Activated CD8-positive, alpha-beta memory T cell treated with anti-CD3 and anti-CD28 coated beads for 48 hours (primary cell): ENCODE measurements around the gene SLC9A6.
"Not testable (repeated sequence)": the region's sequence is repeated elsewhere in the genome, so short reads cannot be mapped to it uniquely, and the experiment has no call there.

Experiments
- DNase-seq, 3 experiments: peaks; one replicate each; pipeline ENCODE4 v3.0.0-alpha.2; 2020; ENCODE audit warnings: low read depth in 2 of 3, low spot score in 2 of 3

The SLC9A6 gene

DNA sequence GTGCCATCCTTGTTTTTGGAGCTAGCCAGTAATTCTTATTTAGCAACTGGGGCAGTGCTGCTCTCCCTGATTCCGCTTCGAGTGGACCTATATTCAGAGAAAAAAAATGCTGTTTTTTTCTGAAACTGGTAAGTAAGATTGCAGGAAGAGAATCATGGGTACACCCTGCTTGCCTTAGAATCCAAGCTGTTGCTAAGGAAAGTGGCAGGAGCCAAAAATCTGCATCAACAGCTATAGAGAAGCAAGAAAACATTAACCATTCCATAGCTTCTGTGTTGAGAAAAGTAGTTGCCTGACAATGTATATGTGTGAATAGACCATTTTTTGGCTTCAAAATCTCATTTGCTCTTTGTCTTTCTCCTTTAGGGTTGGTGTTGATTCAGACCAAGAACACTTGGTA is 44.5 kb downstream of the SLC9A6 start:
- no peak for DNase-seq

DNA sequence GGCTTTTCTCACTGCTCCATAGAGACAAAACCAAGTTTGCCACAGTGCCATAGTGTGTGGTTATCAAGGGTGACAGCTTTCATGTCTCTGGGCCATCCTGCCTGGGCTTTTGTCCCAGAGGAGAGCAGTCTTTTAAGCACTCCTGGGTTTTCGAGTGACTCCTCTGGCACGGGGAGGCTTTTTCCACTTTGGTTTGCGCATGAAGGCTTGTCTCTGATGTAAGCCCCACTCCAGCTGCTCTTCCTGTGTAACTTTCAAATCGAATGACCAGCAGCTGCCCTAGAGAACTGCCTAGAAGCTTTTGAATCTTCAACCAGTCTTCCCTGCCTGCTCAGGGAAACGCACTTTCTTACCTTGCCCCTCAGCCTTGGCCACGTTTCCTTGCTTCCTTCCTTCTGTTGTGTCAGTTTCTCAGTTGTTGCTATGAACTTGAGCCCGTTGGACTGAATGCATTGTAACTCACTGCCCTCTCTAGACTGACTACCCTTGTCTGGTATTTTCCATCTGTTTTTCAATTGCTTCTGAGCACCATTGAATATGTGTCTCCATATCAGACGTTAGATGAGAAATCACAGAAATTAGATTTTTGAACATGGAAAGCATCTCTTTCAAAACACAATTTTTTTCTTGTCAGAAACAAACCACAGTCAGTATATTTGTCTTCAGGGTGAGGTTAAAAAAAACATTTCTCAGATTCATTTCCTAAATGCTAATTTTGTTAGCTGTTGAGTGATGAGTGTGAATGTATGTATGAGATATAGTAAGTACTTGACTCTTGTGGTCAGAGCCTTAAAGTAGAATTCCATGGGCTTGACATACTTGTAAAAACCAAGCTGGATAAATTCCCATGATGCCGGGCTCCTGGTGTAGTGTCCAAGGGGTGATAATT is 45.3 kb downstream of the SLC9A6 start:
- DNase-seq = no peak

DNA sequence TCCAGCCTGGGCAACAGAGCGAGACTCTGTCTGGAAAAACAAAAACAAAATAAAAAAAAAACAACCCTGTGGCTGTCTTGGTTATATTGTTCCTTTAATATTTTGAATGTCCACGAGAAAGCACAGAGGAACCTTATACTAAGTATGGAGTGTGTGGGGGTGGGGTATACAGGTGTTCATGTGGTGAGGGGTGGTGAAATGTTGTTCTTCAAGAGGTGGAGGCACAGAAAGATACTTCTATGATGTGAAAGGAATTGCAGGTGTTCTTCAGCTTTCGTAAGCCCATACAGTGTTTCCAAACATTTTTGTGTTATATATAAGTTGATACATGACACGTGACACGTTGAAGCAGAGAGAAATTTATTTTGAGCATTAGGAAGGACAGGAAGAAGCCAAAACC is 46.4 kb downstream of the SLC9A6 start:
- no peak for DNase-seq

DNA sequence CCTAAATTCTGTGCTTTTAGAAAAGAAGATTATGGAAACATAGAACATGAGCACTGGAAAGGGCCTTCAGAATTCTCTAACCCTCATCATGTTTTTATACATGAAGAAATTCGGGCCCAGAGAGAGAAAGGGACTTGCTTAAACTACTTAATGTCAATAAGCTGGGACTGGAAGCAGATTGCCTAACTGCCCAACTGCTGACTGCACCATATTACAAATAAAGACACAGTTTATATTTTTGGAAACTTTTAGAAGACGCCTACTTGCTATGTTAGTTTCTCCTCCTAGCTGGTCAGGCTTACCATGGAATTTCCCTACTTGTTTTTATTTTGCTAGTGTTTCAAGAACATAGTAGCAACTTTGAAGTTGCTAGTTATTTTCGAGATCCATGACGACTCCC is 47.1 kb downstream of the SLC9A6 start:
- no peak for DNase-seq

DNA sequence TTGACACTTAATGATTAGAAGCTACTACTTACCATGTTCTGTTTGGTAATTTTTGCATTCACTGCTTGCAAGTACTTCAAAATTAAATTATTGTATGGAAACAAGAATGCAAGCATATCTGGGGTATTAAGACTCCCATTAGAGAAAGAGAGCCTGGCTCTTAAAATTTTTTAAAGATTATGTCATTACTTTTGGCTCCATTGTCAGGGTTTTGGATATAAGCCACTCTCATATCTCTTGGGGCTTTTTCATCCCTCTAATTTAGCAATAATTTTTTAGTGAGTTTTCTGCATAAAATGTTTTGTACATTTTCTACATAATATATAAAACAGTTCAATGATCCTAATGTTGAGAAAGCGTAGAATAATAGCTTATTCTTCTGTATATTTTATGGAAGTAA is 49.4 kb downstream of the SLC9A6 start:
- DNase-seq = no peak

DNA sequence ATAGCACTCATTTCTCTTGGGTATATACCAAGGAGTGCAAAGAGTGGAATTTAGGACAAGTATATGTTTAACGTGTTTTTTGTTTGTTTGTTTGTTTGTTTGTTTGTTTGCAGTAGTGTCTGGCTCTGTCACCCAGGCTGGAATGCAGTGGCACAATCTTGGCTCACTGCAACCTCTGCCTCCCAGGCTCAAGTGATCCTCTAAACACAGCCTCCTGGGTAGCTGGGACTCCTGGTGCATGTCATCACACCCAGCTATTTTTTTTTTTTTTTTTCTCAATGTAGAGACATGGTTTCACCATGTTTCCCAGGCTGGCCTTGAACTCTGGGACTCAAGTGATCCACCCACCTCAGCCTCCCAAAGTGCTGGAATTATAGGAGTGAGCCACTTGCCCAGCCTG is 50.4 kb downstream of the SLC9A6 start:
- no peak for DNase-seq

DNA sequence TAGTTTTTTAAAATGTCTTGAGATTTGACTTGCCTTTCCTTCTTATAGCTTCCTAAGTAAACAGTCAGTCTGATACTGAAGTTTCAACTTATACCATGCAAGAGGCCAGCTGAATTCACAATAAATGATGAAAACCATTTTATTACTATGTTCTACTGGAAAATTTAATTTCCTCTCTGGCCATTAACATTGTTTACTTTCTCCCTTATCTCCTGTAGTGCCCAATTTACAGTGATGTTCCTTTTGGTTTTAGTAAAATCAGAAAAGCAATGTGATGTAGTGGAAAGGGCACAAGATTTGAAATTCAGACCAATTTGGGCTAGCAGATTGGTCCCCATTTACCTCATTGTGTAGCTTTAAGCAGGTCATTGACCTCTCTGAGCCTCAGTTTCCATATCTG is 54.2 kb downstream of the SLC9A6 start:
- DNase-seq = no peak

DNA sequence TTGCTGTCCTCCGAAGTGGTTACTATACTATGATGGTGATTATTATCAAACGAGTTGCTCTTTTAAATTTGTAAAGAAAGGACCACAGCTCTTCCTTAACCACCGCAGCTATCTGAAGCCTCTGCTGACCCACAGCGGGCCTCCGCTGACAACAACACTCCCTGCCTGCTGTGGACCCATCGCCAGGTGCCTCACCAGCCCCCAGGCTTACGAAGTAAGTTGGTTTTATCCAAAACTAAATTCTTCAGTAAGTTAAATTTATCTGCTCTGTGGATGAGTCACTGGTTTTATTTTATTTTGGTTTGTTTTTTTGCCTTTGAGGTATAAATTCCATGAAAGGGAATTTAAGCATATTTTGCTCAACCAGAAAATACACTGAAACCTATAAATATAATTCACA is 54.7 kb downstream of the SLC9A6 start:
- no peak for DNase-seq

DNA sequence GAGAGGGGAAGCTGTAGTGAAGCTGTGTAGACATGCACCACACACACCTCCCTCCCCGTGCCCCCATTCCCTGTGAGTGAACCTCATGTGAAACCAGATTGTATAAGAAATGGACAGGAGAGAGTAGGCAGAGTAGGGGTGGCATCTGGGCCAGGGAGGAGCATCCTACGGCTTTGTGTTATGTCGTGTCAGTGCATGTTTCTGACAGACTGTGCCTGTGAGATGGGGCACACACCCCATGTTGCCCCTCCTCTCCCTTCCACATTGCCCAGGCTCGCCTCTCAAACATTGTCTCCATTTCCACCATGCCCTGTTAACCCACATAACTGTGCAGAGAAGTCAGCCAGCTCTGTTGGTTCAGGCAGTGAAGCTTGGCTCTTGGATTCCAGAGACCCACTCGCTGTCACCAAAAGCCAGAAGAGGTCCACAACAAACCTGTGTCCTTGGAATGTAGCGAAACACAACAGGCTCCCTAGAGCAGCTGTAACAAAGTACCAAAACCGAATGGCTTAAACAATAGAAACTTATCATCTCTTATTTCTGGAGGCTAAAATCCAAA is 56.1 kb downstream of the SLC9A6 start:
- DNase-seq = no peak

DNA sequence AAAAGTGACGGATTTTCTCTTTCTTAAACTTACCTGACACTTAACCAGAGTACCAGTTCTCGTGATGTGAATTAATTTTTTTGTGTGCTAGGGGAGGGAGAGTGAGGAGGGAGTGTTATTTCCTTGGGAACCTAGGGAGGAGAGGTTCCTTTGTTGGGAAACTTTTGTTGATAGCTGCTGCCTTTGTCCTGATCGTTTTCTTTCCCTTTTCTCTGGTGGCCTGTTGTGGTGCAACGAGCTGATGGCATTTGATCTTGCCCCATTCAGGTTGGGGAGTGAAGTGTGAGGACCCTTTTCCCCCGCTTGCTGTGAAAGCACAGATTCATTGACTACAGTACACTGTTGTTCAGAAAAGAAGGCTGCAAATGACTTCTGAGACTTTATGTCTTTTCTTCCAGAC is 59.8 kb downstream of the SLC9A6 start:
- no peak for DNase-seq

DNA sequence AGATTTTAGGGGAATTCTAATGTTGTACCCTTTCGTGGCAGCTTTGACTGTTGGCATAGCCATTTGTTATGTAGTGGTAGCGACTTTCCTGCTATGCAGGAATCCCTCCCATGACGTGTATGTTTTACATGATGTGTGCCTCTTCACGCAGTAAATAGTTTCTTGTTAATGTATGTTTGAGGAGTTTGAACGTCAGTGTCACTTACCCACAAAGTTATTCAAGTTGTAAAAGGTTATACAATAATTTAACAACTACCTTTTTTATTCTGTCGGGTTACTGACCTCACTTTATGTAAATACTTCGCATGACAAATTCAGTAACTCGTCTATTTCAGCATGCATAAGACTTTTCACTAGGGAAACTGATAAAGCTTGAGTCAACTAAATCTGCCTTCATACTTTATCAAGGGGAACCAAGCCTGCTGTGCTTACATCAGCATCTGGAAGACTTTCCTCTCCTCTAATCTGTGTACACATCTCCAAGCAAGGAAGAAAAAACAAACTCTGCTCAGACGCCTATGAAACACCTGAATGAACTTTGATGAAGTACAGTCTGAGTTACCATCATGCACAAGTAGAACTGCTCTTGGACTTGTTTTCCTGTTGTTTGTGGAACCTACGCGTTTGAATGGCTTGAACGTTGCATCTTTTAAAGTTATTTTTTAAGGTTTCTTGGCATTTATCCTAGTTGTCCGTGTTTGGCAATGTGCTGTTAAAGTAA is 61.2 kb downstream of the SLC9A6 start:
- DNase-seq = no peak

DNA sequence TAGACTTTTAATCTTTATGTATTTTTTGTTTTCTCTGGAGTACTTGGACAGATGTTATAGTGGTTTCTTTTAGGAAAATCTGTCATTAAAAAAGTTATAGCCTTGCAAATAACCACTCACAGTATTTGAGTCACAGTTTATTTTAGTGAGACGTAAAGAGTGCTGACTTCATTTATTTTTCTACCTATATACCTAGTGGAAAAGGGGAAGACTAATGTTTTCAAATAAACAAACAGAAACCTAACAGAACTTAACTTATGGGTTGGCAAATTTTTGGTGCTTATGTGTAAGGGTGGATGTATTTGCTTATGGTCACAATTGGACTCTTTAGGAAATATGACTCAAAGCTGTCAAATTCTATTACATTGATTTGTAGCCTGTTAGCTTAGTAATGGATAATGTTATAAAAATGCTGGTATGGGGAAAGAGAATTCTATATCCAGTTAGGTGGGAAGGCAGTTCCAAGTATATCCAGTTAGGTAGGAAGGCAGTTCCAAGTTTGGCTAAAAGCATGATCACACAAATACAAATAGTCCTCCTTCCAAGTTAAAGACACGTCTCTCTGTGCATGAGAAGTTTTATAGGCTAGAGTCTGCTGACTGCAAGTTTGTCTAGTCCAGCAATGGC is 61.9 kb downstream of the SLC9A6 start:
- DNase-seq = no peak

DNA sequence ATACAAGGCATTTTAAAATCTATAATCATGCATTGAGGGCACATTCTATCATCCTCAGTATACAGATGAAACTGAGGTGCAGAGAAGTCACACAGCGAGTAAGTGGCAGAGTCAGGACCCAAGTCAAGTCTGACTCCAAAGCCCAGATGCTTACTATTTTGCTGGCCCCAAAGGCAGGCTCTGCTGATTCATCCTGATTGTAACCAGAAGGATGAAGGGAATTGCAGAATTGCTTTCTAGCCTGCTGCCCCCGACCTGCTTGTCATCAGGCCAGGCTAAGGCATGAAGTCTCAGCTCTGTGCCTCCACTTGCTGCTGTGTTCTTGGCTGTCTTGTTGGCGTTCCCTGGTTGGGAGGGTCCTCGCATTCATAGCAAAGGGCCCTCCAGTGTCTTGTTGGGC is 62.7 kb downstream of the SLC9A6 start:
- no peak for DNase-seq

DNA sequence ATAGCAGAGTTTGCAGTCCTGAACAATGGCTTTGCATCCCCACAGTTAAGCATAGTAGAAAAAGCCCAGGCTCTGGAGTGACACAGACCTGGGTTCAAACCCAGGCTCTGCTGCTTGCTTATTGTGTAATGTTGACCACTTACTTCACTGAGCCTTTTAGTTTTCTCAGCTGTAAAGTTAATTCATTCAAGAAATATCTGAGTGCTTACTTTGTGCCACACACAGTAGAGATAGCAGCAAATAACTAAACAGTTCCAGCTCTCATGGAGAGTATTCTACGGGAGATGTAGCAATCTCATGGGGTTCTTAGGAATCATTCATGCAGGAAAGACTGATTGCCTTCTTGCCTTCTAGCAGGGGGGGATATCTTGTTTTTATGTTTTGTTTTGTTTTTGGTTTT is 63.2 kb downstream of the SLC9A6 start:
- DNase-seq = no peak

DNA sequence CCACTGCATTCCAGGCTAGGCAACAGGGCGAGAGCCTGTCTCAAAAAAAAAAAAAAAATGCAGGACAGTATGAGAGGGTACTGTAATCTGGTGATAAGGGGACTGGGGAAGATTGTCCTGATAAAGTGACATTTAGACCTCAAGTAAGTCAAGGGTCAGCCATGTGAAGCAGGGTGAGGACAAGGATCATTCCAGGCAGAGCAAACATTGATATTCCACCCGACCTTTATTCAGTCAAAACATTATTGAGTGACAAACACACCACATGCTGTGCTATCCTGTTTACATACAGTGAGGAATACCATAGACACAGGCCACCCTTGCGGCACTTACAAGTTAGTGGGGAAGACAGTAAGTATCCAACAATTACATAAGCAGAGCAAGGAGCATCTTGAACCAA is 64.4 kb downstream of the SLC9A6 start:
- DNase-seq = no peak

DNA sequence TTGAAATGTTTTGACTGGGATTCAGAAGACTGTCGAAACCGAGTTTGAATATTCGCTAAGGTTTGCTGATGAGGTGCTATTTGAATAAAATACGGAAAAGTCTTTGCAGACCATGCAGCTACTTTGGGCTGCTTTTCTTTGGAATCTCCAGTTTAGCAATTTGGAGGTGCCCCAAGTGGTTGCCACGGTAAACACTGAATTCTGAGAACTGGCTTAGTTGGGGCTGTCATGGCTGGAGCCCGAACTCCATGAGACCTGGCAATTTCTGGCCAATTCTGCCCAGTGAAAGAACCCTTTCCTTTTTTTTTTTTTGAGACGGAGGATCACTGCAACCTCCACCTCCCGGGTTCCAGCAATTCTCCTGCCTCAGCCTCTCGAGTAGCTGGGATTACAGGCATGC is 65.6 kb downstream of the SLC9A6 start:
- not testable (repeated sequence) for DNase-seq

DNA sequence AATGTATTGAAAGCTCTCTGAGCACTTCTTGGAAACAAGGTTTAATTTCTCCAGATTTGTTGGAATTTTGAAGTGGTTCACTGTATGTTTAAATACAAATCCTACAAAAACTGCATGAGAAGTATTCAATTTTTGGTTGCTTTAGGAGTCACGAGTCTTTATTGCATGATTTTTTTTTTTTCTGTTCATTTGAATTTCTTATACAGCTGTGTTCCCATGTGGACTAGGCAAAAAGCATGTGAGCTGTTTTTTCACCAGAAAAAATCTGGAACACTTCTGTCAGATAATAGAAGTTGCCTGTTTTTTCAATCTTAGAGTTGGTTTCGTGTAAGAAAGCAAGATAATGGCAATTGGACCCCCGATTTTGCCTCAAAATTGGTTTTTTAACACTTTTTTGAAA is 66.4 kb downstream of the SLC9A6 start:
- DNase-seq = no peak

DNA sequence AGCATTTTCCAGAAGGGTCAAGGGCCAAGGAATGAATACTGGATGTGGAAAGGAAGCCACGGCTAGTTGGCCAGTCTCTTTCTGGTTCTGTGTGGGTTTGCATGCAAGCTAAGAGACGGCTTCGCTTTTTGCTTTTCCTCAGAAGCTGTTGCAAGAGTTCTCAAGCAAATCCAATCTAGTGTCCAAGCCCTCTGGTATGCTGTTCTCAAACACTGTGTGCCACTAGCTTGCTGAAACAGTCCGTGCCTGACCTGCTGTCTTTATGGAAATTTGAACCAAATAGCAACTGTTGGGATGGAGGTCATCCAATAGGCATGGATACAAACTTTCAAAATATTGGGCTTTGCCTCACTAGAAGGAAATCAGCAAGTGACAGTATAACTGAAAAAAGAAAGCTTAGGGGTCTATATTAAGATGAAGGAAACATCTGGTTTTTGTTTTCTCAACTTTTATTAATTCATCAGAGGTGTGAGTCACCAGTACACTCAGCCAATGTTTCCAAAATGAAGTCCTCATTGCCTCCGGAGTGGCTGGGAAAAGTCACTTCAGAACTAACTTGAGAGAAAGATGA is 70.5 kb downstream of the SLC9A6 start:
- no peak for DNase-seq

DNA sequence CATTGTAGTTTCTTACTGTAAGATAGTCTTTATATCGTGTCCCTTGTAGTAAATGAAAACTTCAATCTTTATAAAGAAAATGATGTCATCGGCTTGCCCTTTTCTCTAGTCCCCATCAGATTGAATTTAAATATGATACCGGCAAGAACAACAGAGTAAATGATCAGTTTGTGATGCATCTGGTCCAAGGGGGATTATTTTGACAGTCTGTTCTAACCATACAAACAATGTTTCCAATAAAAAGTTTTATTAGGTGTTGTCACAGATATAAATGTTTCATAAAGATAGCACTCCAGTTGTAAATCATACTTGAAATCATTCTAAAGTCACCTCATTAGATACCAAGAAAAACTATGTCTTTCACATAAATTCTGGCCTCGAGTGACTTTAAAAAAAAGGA is 72.3 kb downstream of the SLC9A6 start:
- no peak for DNase-seq

DNA sequence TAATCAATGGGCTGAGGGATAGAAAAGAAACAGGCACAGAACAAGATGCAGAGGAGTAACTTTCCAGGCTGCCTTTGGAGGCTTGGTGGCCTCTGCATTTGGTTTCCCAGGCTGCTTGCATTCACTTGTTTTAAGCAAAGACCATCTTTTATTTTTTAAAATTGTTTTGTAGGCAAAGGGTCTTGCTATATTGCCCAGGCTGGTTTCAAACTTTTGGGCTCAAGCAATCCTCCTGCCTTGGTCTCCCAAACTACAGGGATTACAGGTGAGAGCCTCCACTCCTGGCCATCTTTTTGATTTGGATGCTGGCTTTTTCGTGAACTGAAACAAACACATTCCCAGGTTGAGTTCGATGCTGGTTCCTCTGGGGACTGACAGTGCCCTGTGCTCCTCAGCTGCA is 74.1 kb downstream of the SLC9A6 start:
- DNase-seq = no peak

DNA sequence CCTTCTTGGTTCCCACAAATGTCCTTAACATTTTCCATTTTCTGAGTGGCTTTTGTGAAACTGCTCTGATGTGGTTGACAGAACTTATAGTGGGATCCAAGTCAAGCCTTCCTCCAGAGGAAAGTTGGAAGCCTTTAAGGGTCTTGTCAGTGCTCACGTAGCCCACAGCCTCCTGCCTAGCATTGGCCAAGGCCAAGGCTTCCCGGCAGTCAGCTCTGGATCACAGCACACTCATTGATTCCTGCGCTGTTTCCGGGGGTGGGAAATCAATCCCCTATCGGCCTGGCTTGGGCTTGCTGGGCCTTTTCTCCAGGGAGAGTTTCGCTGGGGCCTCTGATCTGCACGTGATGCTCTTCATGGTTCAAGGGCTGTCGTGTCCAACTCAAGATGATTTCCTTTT is 76.1 kb downstream of the SLC9A6 start:
- DNase-seq = no peak

DNA sequence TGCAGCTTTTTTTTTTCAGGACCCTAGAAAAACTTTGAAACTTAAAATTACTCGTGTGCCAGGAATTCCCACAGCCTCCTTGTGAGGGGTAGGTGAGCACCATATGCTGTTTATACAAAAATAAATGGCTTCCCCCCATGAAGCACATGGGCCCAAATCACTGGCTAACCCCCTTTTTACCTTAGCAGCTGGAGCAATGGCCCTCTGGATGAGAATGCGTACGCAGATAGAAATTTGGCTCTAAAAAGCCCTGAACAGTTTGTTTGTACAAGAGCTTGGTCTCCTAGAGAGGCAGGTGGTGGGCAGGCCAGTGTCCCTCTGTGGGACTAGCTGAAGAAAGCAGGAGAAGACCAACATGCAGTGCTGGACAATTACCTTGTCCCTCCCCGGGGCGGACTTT is 76.5 kb downstream of the SLC9A6 start:
- no peak for DNase-seq
